HG02798 (cell line): ENCODE data around the gene P2RX4.
"Not testable (repeated sequence)": the region's sequence is repeated elsewhere in the genome, so short reads cannot be mapped to it uniquely, and the experiment has no call there.

ENCODE experiments used
- ATAC-seq: cut with Tn5 transposase; IDR thresholded peaks from one replicate; pipeline ENCODE4 v1.9.1; 2021; ENCODE audit warnings: mild to moderate bottlenecking; ENCODE audit not compliant: unreplicated experiment, poor library complexity

Gene P2RX4

DNA sequence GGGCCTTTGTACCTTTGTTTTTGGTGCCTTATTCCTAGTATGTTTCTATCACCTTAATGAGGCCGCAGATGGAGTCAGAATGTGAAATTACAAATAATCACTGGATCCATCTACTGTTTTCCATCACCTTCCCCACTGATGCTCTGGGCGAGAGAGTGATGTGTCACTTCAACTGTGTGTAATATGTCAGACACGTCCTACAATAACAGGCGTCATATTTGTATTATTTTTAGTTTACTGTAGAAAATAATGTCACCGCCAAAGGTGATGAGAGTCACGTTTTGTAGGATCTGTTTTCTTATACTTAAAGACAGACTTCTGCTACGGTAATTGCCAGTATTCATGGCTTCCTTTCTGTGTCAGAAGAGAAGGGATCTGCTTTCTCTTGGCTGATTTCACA lies 22.4 kb upstream of the P2RX4 start:
- no peak for ATAC-seq

DNA sequence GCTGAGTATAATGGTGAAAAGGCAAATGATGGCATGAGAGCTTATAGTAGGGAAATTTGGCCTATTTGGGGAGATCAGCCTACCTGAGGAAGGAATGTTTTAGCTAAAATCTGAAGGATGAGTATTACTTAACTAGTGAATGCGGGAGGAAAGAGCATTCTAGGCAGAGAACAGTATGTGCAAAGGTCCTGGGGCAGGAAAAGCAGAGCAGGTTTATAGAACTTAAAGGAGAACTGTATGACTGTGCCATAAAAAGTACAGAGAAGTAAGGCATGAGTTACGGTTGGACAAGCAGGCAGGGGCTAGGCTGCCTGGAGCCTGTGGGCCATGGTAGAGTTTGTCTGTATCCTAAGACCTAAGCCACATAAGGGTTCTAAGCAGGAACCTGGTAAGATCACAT lies 21.7 kb upstream of the P2RX4 start:
- no peak for ATAC-seq

DNA sequence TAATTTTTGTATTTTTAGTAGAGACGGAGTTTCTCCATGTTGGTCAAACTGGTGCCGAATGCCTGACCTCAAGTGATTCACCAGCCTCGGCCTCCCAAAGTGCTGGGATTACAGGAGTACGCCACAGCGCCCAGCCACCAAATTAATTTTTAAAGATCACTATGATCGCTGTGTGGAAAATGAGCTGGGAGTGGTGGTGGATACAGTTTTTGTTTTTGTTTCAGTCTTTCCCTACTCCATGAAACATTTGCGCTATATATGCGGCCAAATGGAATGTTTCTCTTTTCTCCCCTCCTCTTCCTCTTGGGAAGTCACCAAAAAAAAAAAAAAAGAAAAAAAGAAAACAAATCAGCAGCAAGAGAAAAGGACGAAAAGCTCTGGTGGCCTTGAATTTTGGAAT lies 20.8 kb upstream of the P2RX4 start:
- no peak for ATAC-seq

DNA sequence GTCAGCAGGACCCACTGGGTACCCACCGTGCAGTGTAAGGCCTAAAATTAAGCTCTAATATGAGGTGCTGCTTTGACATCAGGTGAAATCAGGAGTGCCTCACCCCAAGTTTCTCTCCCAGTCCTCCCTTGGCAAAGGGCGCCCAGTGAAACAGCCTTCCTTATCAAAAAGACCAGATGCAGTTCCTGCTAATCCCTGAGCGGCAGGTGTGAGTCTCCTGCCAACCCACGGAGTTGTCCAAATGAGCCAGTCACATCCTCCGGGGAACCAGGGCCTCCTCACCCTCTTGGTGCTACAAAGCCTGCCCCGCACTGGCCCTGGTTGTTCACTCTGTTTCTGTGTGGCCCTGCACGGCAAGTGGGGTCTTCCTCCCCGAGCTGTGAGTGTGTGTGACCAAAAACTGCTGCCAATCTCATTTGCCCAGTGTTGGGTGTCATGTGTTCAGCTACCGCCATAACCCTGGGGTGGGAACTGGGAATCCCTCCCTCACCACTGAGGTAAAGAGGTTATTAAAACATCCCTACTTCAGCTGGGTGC lies 20.2 kb upstream of the P2RX4 start:
- ATAC-seq, result no peak

DNA sequence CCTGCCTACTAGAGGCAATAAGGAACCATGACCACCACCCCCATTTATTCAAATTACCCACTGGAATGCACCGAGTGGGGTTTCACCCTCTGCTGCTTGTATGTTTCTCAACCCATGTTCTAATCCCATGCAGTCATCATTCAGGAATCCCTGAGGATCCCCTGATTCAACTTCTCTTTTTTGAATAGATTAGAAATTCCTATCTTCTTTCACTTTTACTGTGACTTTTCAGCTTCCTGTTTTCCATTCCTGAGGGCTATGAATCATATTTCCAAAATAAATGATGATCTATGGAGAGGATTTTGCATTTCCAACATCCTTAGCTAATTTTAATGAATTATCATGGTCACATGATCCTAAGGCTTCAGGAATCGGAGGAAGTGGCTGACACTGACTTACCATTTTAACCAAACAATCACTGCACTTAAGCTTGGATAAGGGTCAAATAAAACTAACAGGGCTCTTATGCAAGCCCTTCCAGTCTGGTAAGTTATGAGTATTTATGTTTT lies 19.4 kb upstream of the P2RX4 start:
- no peak for ATAC-seq

DNA sequence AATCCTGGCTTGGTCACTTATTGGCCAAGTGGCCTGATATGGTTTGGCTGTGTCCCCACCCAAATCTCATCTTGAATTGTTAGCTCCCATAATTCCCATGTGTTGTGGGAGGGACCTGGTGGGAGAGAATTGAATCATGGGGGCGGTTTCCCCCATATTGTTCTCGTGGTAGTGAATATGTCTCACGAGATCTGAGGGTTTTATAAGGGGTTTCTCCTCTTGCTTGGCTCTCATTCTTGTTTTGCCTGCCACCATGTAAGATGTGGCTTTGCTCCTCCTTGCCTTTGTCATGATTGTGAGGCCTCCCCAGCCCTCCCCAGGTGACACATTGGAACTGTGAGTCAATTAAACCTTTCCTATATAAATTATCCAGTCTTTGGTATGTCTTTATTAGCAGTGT lies 18.8 kb upstream of the P2RX4 start:
- no peak for ATAC-seq

DNA sequence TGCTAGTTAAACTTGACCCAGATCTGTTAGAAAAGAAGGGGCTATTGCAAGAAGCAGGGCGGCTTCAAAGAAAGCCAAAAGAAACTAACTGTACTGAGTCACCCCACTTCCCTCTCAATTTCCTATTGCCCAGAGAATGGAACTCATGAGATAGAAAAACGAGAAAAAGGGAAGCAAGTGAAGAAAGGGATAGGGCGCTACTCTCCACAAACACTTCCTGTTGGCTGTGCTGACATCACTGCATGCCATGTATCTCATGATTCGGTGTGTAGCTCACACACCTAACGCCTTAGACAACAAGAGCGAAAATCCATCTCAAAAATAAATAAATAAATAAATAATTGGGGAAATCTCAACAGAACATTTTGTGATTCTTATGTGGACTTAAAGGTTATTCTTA lies 13.0 kb upstream of the P2RX4 start:
- no peak for ATAC-seq

DNA sequence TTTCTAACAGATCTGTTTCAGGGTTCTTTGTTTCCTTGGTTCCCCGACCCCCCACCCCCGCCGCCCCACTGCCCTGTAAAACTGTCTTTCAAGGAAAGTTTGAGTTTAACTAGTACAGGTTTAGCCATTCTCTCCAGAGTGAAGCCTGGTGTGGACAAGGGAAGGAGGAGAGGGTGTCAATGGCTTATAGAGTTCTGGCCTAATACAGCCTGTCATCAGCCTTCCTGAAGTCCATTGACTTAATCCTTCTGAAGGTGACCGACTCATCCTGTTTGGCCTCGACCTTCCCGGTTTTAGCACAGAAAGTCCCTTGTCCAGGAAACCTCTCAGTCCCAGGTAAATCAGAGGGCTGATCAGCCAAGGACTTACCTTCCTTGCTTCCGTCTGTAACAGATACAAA lies 11.0 kb upstream of the P2RX4 start:
- no peak for ATAC-seq

DNA sequence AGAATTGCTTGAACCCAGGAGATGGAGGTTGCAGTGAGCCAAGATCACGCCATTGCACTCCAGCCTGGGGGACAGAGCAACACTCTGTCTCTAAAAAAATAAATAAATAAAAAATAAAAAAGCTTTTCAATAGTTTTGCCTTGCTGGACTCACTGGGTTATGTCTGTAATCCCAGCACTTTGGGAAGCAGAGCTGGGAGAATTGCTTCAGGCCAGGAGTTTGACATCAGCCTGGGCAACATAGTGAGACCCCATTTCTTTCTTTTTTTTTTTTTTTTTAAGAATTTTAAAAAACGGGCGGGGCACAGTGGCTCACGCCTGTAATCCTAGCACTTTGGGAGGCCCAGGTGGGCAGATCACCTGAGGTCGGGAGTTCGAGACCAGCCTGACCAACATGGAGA lies 8.8 kb upstream of the P2RX4 start:
- ATAC-seq, result not testable (repeated sequence)

DNA sequence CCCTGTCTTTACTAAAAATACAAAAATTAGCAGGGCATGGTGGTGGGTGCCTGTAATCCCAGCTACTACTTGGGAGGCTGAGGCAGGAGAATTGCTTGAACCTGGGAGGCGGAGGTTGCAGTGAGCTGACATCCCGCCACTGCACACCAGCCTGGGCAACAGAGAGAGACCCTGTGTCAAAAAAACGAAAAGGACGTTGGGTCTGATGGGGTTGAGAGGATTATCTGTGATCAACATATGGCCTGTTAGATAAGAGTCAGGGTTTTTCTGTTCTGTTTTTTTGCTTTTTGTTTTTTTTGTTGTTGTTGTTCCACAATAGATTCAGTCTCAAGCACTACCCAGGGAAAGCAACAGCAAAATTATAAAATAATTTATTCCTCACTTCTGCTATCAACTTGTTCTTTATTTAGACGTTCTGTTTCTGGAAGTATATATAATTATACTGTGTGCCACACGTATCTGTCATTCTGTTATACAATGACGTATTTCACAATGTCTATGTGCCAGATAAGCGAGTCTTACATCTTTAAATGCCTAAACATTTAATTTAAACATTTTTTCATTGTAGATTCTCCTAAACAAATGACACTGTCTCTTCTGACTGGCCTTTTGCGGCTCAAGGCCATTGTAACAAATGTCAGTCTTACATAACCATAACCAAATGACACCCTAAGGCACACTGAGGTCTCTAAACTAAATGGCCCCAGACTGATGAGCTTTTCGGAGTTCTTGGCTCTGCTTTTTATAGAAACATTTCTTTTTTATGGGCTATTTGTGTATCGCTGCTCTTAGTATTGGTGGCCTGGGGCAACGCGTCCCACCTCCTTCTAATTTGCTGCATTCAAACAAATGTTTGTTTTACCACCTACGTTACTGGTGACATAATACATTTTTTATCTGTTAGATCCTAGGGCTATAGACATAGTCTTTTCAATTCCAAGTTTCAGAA lies 7.2 kb upstream of the P2RX4 start:
- no peak for ATAC-seq

DNA sequence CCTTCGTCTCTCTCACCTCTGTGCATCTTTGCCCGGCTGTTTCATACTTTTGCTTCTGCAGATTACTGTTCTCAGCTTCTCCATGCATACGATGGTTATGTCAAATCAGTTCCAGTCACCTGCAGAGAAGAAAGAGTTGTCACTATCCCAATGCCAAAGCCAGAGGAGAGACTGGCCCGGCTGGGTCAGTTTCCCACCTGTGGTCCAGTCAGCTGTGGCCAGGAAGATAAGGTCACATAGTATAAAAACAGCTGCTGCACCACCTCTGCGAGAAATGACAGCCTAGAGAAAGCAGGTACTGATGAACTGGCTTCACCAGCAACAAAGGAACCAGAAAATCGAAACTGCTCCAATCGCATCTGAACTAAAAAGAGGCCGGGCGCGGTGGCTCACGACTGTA lies 6.4 kb upstream of the P2RX4 start:
- no peak for ATAC-seq

DNA sequence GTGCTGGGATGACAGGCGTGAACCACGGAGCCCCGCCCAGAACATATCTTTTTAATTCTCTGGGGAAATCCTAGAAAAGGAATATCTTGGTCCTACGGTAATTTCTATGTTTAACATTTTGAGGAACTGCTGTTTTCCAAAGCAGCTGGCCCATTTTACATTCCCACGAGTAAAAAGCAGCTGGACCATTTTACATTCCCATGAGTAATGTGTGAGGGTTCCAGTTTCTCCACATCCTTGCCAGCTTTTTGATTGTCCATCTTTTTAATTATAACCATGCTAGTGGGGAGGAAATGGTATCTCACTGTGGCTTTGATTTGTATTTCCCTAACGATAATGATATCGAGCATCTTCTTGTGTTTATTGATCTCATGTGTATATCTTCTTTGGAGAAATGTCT lies 4.4 kb upstream of the P2RX4 start:
- ATAC-seq, result no peak

DNA sequence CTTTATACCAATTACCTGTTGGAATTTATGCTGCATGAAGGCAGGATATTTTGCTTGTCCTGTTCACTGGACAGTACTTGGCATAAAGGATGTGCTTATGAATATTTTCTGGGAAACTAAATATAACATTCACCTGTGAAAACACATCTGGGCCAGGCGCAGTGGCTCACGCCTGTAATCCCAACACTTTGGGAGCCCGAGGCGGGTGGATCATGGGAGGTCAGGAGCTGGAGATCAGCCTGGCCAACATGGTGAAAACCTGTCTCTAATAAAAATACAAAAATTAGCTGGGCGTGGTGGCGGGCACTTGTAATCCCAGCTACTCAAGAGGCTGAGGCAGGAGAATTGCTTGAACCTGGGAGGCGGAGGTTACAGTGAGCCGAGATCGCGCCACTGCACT lies 1.4 kb upstream of the P2RX4 start:
- not testable (repeated sequence) for ATAC-seq

DNA sequence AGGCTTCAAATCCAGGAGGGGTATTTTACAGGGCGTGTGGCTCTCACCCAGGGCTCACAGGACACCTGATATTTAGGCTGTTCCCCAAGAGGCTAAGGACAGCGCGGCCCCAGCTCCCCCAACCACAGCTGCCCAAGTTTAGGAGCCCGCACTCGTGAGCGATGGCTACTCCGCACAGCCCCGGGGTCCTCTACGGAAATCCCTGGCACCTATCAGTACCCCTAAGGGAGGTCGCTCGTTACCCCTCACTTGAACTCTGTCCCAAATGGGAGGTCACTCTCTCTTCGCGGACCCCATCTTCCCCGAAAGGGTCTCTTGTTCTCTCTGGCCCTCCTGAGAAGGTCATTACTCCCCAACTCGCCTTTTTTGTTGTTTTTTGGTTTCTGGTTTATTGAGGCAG lies 708 bp upstream of the P2RX4 start:
- no peak for ATAC-seq

DNA sequence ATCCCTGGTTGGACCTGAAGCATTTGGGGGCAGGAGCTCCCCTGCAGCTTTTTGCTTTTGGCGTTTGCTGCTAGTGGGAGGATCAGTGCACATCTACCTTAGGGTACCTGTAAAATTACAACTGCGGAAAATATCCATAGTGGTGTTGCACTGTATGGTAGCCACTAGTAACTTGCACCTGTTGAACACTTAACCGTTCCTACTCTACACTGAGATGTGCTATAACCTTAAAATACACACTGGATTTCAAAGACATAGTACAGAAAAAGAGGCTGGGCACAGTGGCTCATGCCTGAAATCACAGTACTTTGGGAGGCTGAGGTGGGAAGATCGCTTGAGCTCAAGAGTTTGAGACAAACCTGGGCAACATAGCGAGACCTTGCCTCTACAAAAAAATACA lies 2.9 kb downstream of the P2RX4 start:
- no peak for ATAC-seq

DNA sequence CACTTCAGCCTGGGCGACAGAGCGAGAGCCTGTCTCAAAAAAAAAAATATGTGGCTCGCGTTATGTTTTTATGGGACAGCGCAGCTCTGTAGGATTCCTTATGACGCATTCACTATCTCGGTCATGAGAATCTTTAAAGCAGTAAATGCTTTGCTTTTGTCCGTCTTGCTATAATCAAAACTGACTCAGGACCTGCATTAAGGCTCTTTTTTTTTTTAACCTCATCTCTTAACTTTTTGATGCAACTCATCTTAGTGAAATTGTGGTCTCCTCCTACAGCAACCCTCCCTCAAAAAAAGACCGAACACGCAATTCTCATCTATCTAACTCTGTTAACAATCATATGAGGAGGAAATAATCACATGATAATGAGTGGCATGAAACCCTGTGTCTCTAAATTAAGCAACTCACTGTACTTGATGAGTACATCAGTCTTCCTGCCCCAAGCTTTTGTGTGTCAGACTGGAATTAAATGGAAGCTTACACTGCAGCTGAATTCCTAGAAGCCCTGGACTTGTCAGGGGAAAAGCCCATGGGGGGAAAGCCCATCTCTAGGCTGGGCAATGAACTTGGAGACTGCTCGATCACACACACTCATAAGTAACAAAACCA lies 4.3 kb downstream of the P2RX4 start:
- no peak for ATAC-seq

DNA sequence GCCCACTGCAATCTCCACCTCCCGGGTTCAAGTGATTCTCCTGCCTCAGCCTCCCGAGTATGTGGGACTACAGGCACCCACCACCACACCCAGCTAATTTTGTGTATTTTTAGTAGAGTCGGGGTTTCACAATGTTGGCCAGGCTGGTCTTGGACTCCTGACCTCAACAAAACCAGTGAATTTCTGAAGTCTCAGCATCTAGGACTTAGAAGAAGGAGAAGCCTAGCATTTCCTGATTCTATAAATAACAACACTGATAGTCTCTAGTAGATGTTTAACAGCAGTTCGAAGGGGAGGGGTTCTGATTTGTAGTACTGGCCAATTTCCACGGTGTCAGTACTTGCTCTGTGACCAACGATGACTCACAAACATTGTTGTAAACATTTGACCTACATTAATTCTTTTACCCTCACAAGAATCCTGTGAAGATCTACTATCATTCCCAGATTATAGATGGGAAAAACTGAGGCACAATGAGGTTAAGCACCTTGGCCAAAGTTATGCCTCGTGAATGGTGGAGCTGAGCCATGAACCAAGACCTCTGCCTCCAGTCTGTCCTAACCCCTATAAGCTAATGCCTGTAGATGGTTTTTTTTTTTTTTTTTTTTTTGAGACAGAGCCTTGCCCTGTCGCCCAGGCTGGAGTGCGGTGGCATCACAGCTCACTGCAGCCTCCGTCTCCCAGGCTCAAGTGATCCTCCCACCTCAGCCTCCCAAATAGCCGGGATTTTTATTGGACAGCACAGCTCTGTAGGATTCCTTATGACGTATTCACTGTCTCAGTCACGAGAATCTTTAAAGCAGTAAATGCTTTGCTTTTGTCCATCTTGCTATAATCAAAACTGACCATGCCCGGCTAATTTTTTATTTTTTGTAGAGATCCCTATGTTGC lies 5.2 kb downstream of the P2RX4 start:
- ATAC-seq, result peak; percentile 34

DNA sequence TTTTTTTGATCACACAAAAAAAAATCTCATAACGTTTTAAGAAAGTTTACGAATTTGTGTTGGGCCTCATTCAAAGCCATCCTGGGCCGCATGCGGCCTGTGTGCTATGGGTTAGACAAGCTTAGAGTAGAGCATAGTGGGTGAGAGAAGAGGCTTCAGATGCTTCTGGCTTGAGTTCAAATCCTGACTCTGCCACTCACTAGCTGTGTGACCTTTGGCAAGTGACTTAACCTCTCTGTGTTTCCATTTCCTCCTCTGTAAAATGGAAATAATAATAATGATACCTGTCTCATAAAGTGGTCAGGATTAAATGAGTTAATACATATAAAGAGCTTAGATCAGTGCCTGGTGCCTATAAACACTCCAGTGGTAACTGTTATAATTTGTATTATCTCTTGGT lies 6.2 kb downstream of the P2RX4 start:
- no peak for ATAC-seq

DNA sequence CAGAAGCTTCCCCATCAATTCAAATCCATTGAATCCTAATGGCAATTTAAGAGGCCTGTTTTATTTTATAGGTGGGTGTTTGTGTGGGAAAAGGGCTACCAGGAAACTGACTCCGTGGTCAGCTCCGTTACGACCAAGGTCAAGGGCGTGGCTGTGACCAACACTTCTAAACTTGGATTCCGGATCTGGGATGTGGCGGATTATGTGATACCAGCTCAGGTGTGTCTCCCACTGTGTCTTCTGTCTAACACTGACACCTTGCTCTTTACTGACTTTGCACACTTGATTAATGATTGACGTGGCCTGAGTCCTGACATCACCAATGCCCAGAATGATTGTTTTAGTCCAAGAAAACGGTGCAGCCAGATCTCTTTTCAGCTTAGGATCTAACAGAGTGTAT lies 7.1 kb downstream of the P2RX4 start:
- no peak for ATAC-seq

DNA sequence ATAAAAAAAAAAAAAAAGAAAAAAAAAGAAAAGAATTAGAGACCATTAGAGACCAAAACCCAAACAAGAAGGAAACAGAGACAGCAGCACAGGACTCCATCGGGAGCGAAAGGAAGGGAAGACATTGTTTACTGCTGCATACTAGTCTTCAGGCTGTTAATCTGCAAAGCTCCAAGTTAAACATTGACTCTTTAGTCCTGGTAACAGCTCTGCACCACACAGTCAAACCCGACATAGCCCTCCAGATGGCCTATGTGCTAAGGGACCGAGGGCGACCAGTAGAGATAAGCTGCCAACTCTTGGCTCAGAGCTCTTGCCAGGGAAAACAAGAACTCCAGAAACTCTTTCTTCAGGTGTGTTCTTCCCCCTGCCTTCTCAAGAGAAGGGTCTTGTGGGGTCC lies 7.8 kb downstream of the P2RX4 start:
- no peak for ATAC-seq
